ENCODE measurements around the gene IKZF1.

IKZF1 gene

GRCh38 chr7:50304129-50304910, at the start of gene IKZF1:
IKZF1 (plus strand) TSS chr7:50304716; CDS start chr7:50319062, 14,346 bp downstream.
- no peak for FAIRE-seq

- FAIRE-seq, result no peak
Measured at GRCh38 chr7:50261593-50261992, 42.9 kb upstream of the IKZF1 start.

- no peak for FAIRE-seq
Measured at GRCh38 chr7:50262446-50262845, 42.1 kb upstream of the IKZF1 start.

GRCh38 chr7:50262916-50263690, 41.4 kb upstream of the IKZF1 start:
- no peak for FAIRE-seq

- no peak for FAIRE-seq
Measured at GRCh38 chr7:50264908-50265307, 39.6 kb upstream of the IKZF1 start.

- FAIRE-seq, result no peak
Measured at GRCh38 chr7:50265968-50266634, 38.4 kb upstream of the IKZF1 start.

DNA sequence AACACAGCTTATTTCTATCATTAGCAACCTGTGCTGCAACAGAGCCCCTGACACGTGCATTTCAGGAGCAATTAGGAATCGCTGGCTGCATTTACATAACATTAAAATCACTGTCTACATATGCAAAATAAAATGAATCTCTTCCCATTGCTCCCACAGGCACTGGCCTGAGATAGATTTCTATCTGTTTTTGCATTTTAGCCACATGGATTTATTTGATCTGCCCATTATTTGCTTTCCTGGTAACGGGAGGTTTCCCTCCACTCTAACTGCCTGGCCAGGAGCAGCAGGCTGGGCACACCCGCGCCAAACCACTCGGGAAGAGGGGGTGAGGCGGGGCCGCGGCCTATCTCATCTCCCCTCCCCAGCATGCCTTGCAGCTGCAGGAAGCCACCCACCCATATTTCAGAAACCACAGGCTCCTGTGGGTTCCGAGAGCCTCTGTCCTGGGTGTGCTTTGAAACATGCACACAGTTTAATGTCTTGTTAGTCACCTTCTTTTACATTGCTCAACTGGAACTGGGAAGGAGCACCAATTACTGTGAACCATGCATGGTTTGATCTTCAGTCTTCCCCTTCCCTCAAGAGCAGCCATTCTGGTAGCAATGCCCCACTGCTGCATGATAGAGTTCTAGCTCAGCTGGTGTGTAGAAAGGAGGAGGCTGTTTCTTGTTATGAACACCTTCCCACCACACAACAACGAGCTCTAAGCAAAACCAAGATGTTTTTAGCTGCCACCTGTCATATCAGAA, 37.7 kb upstream of the IKZF1 start:
- FAIRE-seq, result no peak

DNA sequence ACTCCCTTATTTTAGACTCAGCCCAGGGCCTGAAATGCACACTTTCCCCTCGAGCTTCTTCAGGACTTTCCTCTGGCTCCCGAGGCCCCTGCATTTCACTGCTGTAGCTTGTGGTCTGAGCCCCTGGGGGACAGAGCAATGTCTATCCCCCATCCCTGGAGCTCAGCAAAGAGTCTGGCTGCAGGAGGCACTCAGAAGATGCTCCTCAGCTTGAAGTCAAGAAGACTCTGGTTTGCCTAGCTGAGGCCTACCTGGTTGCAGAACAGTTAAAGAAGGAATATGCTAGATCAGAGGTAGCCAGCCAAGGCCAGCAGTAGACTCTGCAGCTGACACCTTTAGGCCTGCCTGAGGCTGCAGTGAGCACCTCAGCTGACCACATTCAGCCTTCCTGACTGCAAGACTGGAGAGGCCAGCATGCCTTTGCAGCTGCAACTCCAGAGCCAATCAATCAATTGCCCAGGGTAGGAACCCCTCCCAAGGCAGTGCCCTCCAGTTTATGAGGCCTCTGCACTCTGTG, 36.9 kb upstream of the IKZF1 start:
- no peak for FAIRE-seq

DNA sequence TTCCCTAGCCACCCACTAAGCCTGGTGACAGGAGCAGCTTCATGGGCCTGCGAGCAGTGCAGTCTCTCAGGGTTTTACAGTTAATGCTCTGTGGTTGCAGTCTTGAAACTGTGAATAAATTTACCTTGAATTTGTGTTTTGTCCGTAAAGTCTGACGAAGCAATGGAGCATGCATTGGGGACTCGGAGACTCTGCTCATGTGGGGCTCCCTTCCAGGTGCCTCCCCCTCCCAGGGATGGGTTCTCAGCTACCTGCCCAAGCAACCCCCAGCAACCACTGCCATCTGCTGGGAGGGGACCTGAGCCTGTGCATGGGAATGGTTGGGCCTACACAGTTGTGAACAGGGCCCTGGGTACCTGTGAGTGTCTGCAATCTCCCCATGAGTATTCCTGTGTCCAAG, 36.3 kb upstream of the IKZF1 start:
- no peak for FAIRE-seq

DNA sequence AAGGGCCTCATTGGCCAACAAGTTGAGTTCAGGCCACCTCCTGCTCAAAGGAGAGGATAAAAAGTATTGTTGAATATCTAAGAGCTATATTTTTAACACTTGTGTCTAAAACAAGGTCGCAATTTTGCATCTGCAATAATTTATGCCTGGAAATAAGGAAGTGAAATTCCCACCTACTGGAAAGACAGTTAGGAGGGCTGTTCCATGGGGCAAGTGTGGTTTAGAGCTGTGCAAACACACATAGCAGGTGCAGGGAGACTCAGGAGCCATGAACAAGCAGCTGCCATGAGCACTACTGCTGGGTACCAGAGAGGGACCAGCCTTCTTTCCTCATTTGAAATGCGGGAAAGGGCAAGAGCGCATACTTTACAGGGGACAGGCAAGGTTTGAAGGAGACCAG, 35.5 kb upstream of the IKZF1 start:
- FAIRE-seq, result no peak

DNA sequence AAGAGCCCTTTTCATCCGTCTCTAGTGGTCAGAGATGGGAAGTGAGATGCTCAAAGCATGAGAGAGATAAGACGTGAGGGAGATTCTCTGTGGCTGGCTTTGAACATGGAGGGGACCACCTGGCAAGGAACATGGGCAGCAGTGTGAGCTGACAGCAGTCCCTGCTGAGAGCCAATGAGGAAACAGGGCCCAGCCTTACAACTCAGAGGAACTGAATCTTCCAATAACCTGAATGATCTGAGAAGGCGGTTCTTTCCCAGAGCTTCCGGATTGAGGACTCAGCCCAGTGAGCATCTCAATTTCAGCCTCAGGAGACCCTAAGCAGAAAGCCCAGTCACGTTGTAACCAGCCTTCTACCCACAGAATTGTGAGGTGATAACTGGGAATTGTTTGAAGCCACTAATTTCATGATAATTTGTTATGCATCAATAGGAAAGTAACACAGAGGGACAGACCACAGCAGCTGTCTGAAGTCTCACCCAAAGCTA, 33.9 kb upstream of the IKZF1 start:
- FAIRE-seq, result no peak

DNA sequence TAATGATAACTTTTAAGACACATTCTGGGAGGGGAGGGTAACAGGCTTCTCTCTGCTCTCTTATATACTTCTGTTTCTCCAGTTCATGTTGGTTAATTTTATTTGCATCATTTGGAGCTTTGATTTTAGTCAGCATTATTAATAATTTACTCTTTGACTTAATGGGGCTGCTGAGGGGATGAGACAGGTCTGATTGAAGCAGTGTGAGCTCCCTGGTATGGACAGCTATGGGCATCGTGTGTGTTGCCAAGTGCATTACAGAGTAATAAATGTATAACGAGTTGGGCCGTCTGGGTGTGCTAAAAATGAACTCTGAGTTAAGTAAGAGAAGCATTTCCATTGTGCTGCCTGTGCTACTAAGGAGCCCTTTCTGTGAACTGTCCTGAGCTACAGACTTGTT, 31.7 kb upstream of the IKZF1 start:
- FAIRE-seq, result no peak

DNA sequence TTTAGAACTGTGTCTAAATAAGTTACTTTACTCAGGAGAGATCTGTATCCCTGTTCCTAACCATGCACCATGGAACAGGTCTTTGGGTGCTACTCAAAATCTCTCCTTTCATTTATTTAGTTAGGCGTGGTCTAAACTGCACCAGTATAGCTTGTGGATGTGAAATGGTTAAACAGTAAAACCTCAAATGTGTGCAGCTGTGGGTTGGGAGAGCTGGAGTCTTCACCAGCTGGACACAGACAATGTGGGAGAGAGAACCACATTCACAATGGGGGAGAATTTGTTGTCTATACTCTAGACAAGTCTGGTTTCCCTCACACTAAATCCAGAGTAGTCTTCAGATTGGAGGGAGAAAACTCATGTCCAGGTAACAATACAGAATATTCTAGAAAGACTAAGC, 31.2 kb upstream of the IKZF1 start:
- FAIRE-seq, result no peak

DNA sequence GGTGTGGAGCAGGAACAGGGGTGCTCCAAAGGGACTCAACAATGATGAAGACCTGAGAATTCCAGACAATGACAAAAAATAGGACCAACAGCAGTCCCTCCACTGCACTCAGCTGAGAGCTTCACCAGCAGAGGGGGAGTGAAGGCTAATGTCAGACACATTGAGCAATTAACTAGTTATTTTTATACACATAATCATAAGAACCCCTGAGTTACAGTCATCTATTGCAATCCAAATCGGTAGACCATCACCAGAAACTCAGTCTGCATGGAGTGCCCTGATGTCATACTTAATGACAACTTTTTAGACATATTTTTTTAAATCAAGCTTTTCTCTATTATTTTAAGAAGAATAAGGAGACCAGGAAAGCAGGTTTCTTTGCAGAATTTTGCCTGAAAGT, 30.6 kb upstream of the IKZF1 start:
- no peak for FAIRE-seq

- no peak for FAIRE-seq
Measured at GRCh38 chr7:50274361-50274760, 30.2 kb upstream of the IKZF1 start.

- no peak for FAIRE-seq
Measured at GRCh38 chr7:50275430-50275829, 29.1 kb upstream of the IKZF1 start.

DNA sequence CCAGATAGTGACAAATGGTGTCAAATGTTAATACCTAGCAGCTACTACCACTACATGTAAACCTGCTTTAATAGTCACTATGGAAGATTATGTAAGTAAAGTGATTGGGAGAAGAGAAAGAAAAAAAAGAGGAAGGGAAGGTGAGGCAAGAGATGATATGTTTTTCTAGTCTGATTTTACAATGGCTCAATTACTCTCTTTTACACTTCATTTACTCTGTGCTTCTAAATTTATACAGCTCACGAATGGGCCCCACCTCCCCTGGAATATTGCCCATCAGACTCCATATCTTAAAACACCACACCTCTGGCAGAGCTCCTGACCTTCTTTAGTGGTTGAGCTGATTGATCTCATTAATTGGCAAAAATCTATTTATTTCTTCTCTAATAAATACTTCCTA, 28.0 kb upstream of the IKZF1 start:
- no peak for FAIRE-seq

DNA sequence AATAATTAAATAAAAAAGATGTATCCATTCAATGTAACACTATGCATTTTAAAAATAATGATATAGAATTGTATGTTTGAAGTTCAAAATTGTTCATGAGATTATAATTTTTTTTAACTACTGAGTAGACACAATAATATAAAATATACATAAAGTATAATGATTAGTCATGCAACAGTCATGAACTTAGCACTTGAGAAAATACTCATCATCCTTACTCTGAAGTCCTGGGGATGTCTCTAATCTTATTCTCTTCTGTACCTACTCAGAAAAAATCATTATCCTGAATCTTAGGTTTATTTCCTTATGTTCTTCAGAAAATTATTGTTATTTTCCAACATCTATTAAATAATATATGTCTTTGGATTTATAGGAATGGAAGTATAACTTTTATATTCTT, 26.4 kb upstream of the IKZF1 start:
- FAIRE-seq, result no peak

- FAIRE-seq, result no peak
Measured at GRCh38 chr7:50281680-50282445, 22.7 kb upstream of the IKZF1 start.

DNA sequence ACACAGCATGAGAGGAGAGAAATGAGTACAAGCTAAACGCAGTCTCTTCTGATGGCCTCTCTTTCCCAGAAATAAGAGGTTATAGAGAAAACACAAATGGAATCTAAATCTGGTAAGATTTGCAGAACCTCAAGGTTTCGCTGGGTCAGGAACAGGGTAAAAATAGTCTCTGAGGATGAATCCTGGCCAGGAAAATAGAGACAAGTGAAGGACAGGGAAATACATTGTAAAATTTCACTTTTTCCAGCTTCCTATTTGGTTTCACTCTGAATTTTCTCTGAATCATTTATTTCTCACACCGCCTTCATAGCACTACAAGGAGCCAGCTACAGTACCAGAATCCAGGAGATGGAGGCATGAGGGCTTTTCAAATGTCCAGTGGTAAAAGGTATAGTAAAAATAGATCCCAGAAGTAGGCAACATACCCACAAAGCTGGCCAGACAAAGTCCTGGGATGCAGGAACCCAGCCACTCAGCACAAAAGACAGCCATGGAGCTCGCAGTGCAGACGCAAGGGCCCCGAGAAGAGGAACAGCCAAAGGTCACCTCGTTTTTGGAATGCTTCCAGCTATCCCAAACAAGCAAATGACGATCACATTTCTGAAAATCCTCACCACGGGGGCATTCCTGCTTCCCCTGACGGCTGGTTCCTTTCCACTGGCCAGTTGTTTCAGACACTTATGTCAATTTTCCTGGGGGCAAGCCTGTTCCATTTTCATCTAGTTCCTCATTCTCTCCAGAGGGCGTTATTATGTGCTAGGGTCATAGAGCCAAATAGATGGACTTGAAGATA, 21.5 kb upstream of the IKZF1 start:
- no peak for FAIRE-seq

DNA sequence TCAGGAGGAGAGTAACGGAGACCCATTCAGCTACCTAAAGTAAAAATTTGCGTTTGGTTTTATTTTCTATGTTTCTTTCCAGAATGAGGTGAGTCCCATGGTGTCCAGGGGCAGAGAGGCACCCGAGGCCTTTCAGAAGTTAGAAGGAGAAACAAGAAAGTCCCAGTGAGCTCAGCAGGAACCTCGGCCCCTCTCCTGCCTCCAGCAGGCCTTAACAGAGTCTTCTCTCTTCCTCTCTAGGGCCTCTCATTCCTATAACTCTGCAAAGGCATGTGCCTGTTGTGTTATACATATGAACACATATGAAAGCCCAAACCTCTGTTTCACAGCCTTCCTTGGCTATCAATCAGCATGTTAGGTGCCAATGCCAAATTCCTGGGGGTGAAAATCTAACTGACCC, 20.8 kb upstream of the IKZF1 start:
- no peak for FAIRE-seq
